ENCODE data around the gene RPP14. TPM values are rescaled to one million over a fixed set of nuclear protein-coding genes. Genes with fewer than 3 reads are reported as not detected.
"Not testable (repeated sequence)": the region's sequence is repeated elsewhere in the genome, so short reads cannot be mapped to it uniquely, and the experiment has no call there.

RPP14 gene
- total RNA-seq, 1 donor from 2014 or later: 10.4 TPM

GRCh38 chr3:58331593-58332152, 25.6 kb downstream of the RPP14 start:
- no peak for DNase-seq (ENCODE audit: low spot score)

GRCh38 chr3:58332575-58333188, 26.6 kb downstream of the RPP14 start, which contains the start of gene PXK:
Gene PXK (plus strand): TSS chr3:58332892. CDS start chr3:58332989, 97 bp downstream.
- DNase-seq (ENCODE audit: low spot score): peak; percentile 82

- peak; percentile 45 for DNase-seq (ENCODE audit: low spot score)
Observed at GRCh38 chr3:58333206-58334012, 27.4 kb downstream of the RPP14 start.

GRCh38 chr3:58334013-58334321, 27.9 kb downstream of the RPP14 start:
- no peak for DNase-seq (ENCODE audit: low spot score)

- DNase-seq (ENCODE audit: low spot score): no peak
Observed at GRCh38 chr3:58334506-58334884, 28.4 kb downstream of the RPP14 start.

- DNase-seq (ENCODE audit: low spot score): no peak
Observed at GRCh38 chr3:58335652-58335947, 29.6 kb downstream of the RPP14 start.

GRCh38 chr3:58336135-58336882, 30.3 kb downstream of the RPP14 start:
- no peak for DNase-seq (ENCODE audit: low spot score)

GRCh38 chr3:58337190-58337589, 31.1 kb downstream of the RPP14 start:
- DNase-seq (ENCODE audit: low spot score): no peak

GRCh38 chr3:58339146-58339545, 33.1 kb downstream of the RPP14 start:
- DNase-seq (ENCODE audit: low spot score): not testable (repeated sequence)

- no peak for DNase-seq (ENCODE audit: low spot score)
Observed at GRCh38 chr3:58340594-58341244, 34.7 kb downstream of the RPP14 start.

GRCh38 chr3:58341376-58341775, 35.3 kb downstream of the RPP14 start:
- no peak for DNase-seq (ENCODE audit: low spot score)

GRCh38 chr3:58342676-58343075, 36.6 kb downstream of the RPP14 start:
- no peak for DNase-seq (ENCODE audit: low spot score)

GRCh38 chr3:58345457-58345856, 39.4 kb downstream of the RPP14 start:
- no peak for DNase-seq (ENCODE audit: low spot score)

GRCh38 chr3:58346368-58346767, 40.3 kb downstream of the RPP14 start:
- no peak for DNase-seq (ENCODE audit: low spot score)

- no peak for DNase-seq (ENCODE audit: low spot score)
Observed at GRCh38 chr3:58347984-58348383, 41.9 kb downstream of the RPP14 start.

- no peak for DNase-seq (ENCODE audit: low spot score)
Observed at GRCh38 chr3:58349792-58350626, 44.0 kb downstream of the RPP14 start.

- no peak for DNase-seq (ENCODE audit: low spot score)
Observed at GRCh38 chr3:58350627-58351013, 44.6 kb downstream of the RPP14 start.

GRCh38 chr3:58351920-58352319, 45.9 kb downstream of the RPP14 start:
- no peak for DNase-seq (ENCODE audit: low spot score)

GRCh38 chr3:58352626-58353025, 46.6 kb downstream of the RPP14 start:
- DNase-seq (ENCODE audit: low spot score): no peak

- no peak for DNase-seq (ENCODE audit: low spot score)
Observed at GRCh38 chr3:58353722-58354553, 47.9 kb downstream of the RPP14 start.

Data from umbilical cord (tissue), 2 donors.